Trophoblast cell (in vitro differentiated cells and primary cell): ENCODE results near the gene SH2D3A.
"Not testable (repeated sequence)": the region's sequence is repeated elsewhere in the genome, so short reads cannot be mapped to it uniquely, and the experiment has no call there.

Experiments
- DNase-seq, 2 donors: peaks; one replicate each; pipeline ENCODE4 v3.0.0-alpha.2; 2016
- H2AFZ ChIP-seq: 2 replicates; pipeline ENCODE4 v1.6.1; 2013; ENCODE audit warnings: low read length, moderate library complexity, mild to moderate bottlenecking; ENCODE audit not compliant: insufficient read depth, poor library complexity
- H2AK5ac ChIP-seq: 2 replicates; pipeline ENCODE4 v1.6.1; 2013; ENCODE audit warnings: mild to moderate bottlenecking, low read length
- H2BK120ac ChIP-seq: 2 replicates; pipeline ENCODE4 v1.6.1; 2013; ENCODE audit warnings: low read length, mild to moderate bottlenecking, moderate library complexity; ENCODE audit not compliant: insufficient read depth, poor library complexity
- H2BK12ac ChIP-seq: 2 replicates; pipeline ENCODE4 v1.6.1; 2013; ENCODE audit warnings: mild to moderate bottlenecking, low read length, moderate library complexity
- H2BK5ac ChIP-seq: 2 replicates; pipeline ENCODE4 v1.6.1; 2013; ENCODE audit warnings: low read length, low read depth, moderate library complexity, mild to moderate bottlenecking; ENCODE audit not compliant: poor library complexity
- H3K14ac ChIP-seq: 2 replicates; pipeline ENCODE4 v1.6.1; 2013; ENCODE audit warnings: mild to moderate bottlenecking, low read length
- H3K18ac ChIP-seq: 2 replicates; pipeline ENCODE4 v1.6.1; 2013; ENCODE audit warnings: mild to moderate bottlenecking, low read length
- H3K23ac ChIP-seq: 2 replicates; pipeline ENCODE4 v1.6.1; 2013; ENCODE audit warnings: low read length
- H3K27ac ChIP-seq: 2 replicates; pipeline ENCODE4 v1.5.1; 2013; ENCODE audit warnings: low read depth, mild to moderate bottlenecking, inconsistent platforms, low read length, moderate library complexity
- H3K27me3 ChIP-seq: 2 replicates; pipeline ENCODE4 v1.6.1; 2013; ENCODE audit warnings: inconsistent platforms, mild to moderate bottlenecking, low read length, moderate library complexity; ENCODE audit not compliant: insufficient read depth
- H3K36me3 ChIP-seq, 2 experiments: 1 replicate in 1 of 2; 2 replicates in 1 of 2; pipeline ENCODE4 v1.6.1; 2013; ENCODE audit warnings: low read length in 2 of 2, mild to moderate bottlenecking in 2 of 2, moderate library complexity in 1 of 2; ENCODE audit not compliant: insufficient read depth in 2 of 2, control insufficient read depth in 1 of 2
- H3K4ac ChIP-seq: 2 replicates; pipeline ENCODE4 v1.6.1; 2013; ENCODE audit warnings: low read depth, mild to moderate bottlenecking, low read length, moderate library complexity
- H3K4me1 ChIP-seq, 2 experiments: 1 replicate in 1 of 2; 2 replicates in 1 of 2; pipeline ENCODE4 v1.6.1; 2013; ENCODE audit warnings: low read length in 2 of 2, mild to moderate bottlenecking in 2 of 2, moderate library complexity in 1 of 2; ENCODE audit not compliant: insufficient read depth in 2 of 2, control insufficient read depth in 1 of 2
- H3K4me2 ChIP-seq: 2 replicates; pipeline ENCODE4 v1.6.1; 2013; ENCODE audit warnings: inconsistent platforms, mild to moderate bottlenecking, low read length, moderate library complexity
- H3K4me3 ChIP-seq: 2 replicates; pipeline ENCODE4 v1.5.1; 2013; ENCODE audit warnings: mild to moderate bottlenecking, low read depth, low read length, inconsistent platforms
- H3K79me1 ChIP-seq: one replicate; pipeline ENCODE4 v1.6.1; 2013; ENCODE audit warnings: low read length
- H3K79me2 ChIP-seq: 2 replicates; pipeline ENCODE4 v1.6.1; 2013; ENCODE audit warnings: low read length, mild to moderate bottlenecking; ENCODE audit not compliant: control insufficient read depth, insufficient read depth, poor library complexity
- H3K9ac ChIP-seq: 2 replicates; pipeline ENCODE4 v1.6.1; 2013; ENCODE audit warnings: mild to moderate bottlenecking, low read length
- H3K9me3 ChIP-seq: 2 replicates; pipeline ENCODE4 v1.6.1; 2013; ENCODE audit warnings: low read depth, mild to moderate bottlenecking, control low read depth, inconsistent platforms, low read length; ENCODE audit not compliant: insufficient read depth
- H4K12ac ChIP-seq: 2 replicates; pipeline ENCODE4 v1.6.1; 2013; ENCODE audit warnings: low read depth, mild to moderate bottlenecking, low read length, moderate library complexity
- H4K8ac ChIP-seq: 2 replicates; pipeline ENCODE4 v1.6.1; 2013; ENCODE audit warnings: low read depth, mild to moderate bottlenecking, low read length, moderate library complexity
- H4K91ac ChIP-seq: one replicate; pipeline ENCODE4 v1.6.1; 2013; ENCODE audit warnings: low read depth, mild to moderate bottlenecking, low read length, moderate library complexity
- WGBS: extraction: QIAGEN DNeasy Blood & Tissue Kit; methylation state at CpG from one replicate; pipeline ENCODE4 v1.1.7; 2013; ENCODE audit warnings: missing lambda C conversion rate; ENCODE audit not compliant: insufficient read length, insufficient coverage; ENCODE audit errors: extremely low coverage; 5-methylcytosine and 5-hydroxymethylcytosine counted together

Gene SH2D3A

GRCh38 chr19:6711078-6711361 lies 56.2 kb downstream of the SH2D3A start:
- no peak overlapping the region for H3K4ac ChIP-seq
- peaks cover 0 to 2% of the 10 kb centered on the region in 2 experiments for H3K4me1 ChIP-seq
- H3K27me3 ChIP-seq = peaks cover 11% of the 10 kb centered on the region
- no peak overlapping the region for H3K27ac ChIP-seq
- H3K36me3 ChIP-seq = no peaks in the 10 kb centered on the region
- H3K14ac ChIP-seq = no peak overlapping the region
- peaks cover 6% of the 10 kb centered on the region for H3K9me3 ChIP-seq
- no peak overlapping the region for H2AFZ ChIP-seq
- no peak overlapping the region for H3K23ac ChIP-seq
- WGBS = no CpG with 5 or more reads among the region's 9 CpGs
- no peak for DNase-seq
- H4K91ac ChIP-seq = no peak overlapping the region
- no peaks in the 10 kb centered on the region for H3K79me2 ChIP-seq
- H2BK5ac ChIP-seq = no peak overlapping the region
- no peak overlapping the region for H3K9ac ChIP-seq
- H4K8ac ChIP-seq = no peak overlapping the region
- no peak overlapping the region for H3K4me3 ChIP-seq
- H2BK12ac ChIP-seq = no peak overlapping the region
- no peaks in the 10 kb centered on the region for H3K79me1 ChIP-seq
- H2AK5ac ChIP-seq = no peak overlapping the region
- no peak overlapping the region for H2BK120ac ChIP-seq
- no peak overlapping the region for H3K18ac ChIP-seq
- no peak overlapping the region for H3K4me2 ChIP-seq
- no peak overlapping the region for H4K12ac ChIP-seq

GRCh38 chr19:6710273-6711077 lies 56.8 kb downstream of the SH2D3A start:
- Histone ChIP-seq H3K4me1 (peaks cover 0 to 2% of the 10 kb centered on the region in 2 experiments), H3K14ac (no peak overlapping the region), H2BK12ac (no peak overlapping the region), H4K8ac (no peak overlapping the region), H3K27me3 (peaks cover 11% of the 10 kb centered on the region), H3K18ac (no peak overlapping the region), H3K9ac (no peak overlapping the region), H4K12ac (no peak overlapping the region), H3K9me3 (peaks cover 6% of the 10 kb centered on the region), H2AFZ (no peak overlapping the region), H3K79me2 (no peaks in the 10 kb centered on the region), H4K91ac (no peak overlapping the region), H3K4ac (no peak overlapping the region), H3K79me1 (no peaks in the 10 kb centered on the region), H3K27ac (no peak overlapping the region), H2BK120ac (no peak overlapping the region), H3K36me3 (no peaks in the 10 kb centered on the region), H2AK5ac (no peak overlapping the region), H2BK5ac (no peak overlapping the region), H3K4me3 (no peak overlapping the region), H3K23ac (no peak overlapping the region), H3K4me2 (no peak overlapping the region)
- DNase-seq = no peak
- 96% methylated on average over 1 of the region's 30 CpGs for WGBS

GRCh38 chr19:6709549-6709948 lies 57.7 kb downstream of the SH2D3A start:
- Histone ChIP-seq H2BK120ac (no peak overlapping the region), H2AFZ (no peak overlapping the region), H3K4me1 (peaks cover 0 to 2% of the 10 kb centered on the region in 2 experiments), H2BK12ac (no peak overlapping the region), H3K4me2 (no peak overlapping the region), H3K14ac (no peak overlapping the region), H4K91ac (no peak overlapping the region), H2BK5ac (no peak overlapping the region), H2AK5ac (no peak overlapping the region), H3K36me3 (no peaks in the 10 kb centered on the region), H3K18ac (no peak overlapping the region), H3K79me2 (no peaks in the 10 kb centered on the region), H3K27me3 (peaks cover 11% of the 10 kb centered on the region), H4K8ac (no peak overlapping the region), H3K4ac (no peak overlapping the region), H3K9me3 (peaks cover 6% of the 10 kb centered on the region), H3K4me3 (no peak overlapping the region), H3K27ac (no peak overlapping the region), H3K79me1 (no peaks in the 10 kb centered on the region), H4K12ac (no peak overlapping the region), H3K9ac (no peak overlapping the region), H3K23ac (no peak overlapping the region)
- WGBS = no CpG with 5 or more reads among the region's 14 CpGs
- no peak for DNase-seq

DNA sequence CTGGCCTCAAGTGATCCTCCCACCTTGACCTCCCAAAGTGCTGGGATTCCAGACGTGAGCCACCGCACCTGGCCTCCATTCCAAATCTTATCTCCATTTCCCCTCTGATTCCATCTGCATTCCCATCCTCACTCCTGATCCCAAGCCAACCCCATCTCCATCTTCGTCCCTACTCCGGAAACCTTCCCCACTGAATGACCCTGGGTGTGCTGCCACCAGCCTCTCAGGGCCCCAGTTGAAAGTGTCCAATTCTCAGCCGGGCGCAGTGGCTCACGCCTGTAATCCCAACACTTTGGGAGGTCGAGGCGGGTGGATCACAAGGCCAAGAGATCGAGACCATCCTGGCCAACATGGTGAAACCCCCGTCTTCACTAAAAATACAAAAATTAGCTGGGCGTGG lies 58.3 kb downstream of the SH2D3A start:
- not testable (repeated sequence) for H3K14ac ChIP-seq, H4K8ac ChIP-seq, H2BK5ac ChIP-seq, H3K79me2 ChIP-seq, H3K18ac ChIP-seq, H3K27ac ChIP-seq, H3K4me2 ChIP-seq, H3K36me3 ChIP-seq, H4K12ac ChIP-seq, H3K23ac ChIP-seq, H3K4me3 ChIP-seq, H2AFZ ChIP-seq, H3K9me3 ChIP-seq, H3K79me1 ChIP-seq, H2BK12ac ChIP-seq, H4K91ac ChIP-seq, H3K9ac ChIP-seq, H2BK120ac ChIP-seq, H3K4ac ChIP-seq, H3K4me1 ChIP-seq, DNase-seq, H2AK5ac ChIP-seq
- no CpG with 5 or more reads among the region's 12 CpGs for WGBS
- H3K27me3 ChIP-seq = peaks cover 11% of the 10 kb centered on the region
